ENCODE results near the gene KCNQ1.

The KCNQ1 gene

DNA sequence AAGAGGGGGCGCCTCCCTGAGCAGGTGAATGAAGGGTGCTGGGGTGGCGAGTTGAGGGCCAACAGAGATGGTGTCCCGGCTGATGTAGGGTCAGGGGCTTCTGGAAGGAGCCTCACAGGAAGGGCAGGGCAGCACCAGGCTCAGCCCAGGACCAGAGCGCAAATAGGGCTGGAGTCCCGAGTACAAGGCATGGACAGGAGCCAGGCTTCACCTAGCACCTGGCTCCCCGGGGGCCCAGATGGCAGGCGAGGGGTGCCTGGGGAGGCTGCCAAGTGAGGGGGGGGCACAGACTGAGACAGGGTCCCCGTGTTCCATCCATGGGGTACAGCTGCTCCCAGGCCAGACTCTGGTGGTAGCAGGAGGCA lies 105.8 kb downstream of the KCNQ1 start:
- Histone ChIP-seq H3K9me3 (ENCODE audit: insufficient read depth, low read length) (no peaks in the 10 kb centered on the region), H3K27ac (ENCODE audit: low read depth, low read length) (no peak overlapping the region), H2AFZ (ENCODE audit: low read depth, low read length, severe bottlenecking) (no peak overlapping the region), H3K36me3 (ENCODE audit: low read length) (no peaks in the 10 kb centered on the region), H3K9me2 (replicated peaks; ENCODE audit: insufficient read depth, low read length) (no peaks in the 10 kb centered on the region), H3K79me2 (ENCODE audit: insufficient read depth, low read length) (no peaks in the 10 kb centered on the region), H3K4me3 (ENCODE audit: insufficient read depth, low read length, poor library complexity, severe bottlenecking) (no peak overlapping the region), H3K9ac (ENCODE audit: low read length) (no peak overlapping the region), H3K27me3 (ENCODE audit: low read length) (no peaks in the 10 kb centered on the region), H4K20me1 (ENCODE audit: low read depth, low read length) (no peaks in the 10 kb centered on the region), H3K4me2 (ENCODE audit: low read depth, low read length, poor library complexity, severe bottlenecking) (no peak overlapping the region), H3F3A (ENCODE audit: insufficient read depth) (no peaks in the 10 kb centered on the region)
- no peak for TF ChIP-seq EZH2phosphoT487 (conservative IDR thresholded peaks at IDR 0.05; ENCODE audit: low read length)
- TF ChIP-seq, protein P1, sequence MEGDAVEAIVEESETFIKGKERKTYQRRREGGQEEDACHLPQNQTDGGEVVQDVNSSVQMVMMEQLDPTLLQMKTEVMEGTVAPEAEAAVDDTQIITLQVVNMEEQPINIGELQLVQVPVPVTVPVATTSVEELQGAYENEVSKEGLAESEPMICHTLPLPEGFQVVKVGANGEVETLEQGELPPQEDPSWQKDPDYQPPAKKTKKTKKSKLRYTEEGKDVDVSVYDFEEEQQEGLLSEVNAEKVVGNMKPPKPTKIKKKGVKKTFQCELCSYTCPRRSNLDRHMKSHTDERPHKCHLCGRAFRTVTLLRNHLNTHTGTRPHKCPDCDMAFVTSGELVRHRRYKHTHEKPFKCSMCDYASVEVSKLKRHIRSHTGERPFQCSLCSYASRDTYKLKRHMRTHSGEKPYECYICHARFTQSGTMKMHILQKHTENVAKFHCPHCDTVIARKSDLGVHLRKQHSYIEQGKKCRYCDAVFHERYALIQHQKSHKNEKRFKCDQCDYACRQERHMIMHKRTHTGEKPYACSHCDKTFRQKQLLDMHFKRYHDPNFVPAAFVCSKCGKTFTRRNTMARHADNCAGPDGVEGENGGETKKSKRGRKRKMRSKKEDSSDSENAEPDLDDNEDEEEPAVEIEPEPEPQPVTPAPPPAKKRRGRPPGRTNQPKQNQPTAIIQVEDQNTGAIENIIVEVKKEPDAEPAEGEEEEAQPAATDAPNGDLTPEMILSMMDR (IDR thresholded peaks at IDR 0.05; ENCODE audit: insufficient read depth, low read length, poor library complexity, severe bottlenecking), result no peak

DNA sequence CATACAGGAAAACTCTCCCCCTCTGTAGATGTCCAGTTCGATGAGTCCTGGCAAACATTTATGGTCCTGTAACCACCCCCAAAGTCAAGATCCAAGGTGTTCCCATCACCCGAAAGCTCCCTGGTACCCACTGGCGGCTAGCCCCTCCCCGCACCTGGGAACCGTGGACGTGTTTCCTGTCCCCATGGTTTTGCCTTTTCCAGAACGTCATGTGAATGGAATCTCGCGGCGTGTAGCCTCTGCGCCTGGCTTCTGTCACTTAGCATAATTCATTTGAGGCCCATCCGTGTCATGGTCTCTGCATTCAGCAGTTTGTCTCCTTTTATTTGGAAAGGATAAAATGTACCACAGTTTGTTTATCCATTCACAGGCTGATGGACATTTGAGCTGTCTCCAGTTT lies 106.3 kb downstream of the KCNQ1 start:
- no peak overlapping the region for H3K4me3 ChIP-seq (ENCODE audit: insufficient read depth, low read length, poor library complexity, severe bottlenecking)
- H3K4me2 ChIP-seq (ENCODE audit: low read depth, low read length, poor library complexity, severe bottlenecking), result no peak overlapping the region
- H3K79me2 ChIP-seq (ENCODE audit: insufficient read depth, low read length), result no peaks in the 10 kb centered on the region
- no peaks in the 10 kb centered on the region for H3F3A ChIP-seq (ENCODE audit: insufficient read depth)
- no peak overlapping the region for H3K27ac ChIP-seq (ENCODE audit: low read depth, low read length)
- H3K9ac ChIP-seq (ENCODE audit: low read length), result no peak overlapping the region
- H3K27me3 ChIP-seq (ENCODE audit: low read length), result no peaks in the 10 kb centered on the region
- H2AFZ ChIP-seq (ENCODE audit: low read depth, low read length, severe bottlenecking), result no peak overlapping the region
- no peaks in the 10 kb centered on the region for H3K36me3 ChIP-seq (ENCODE audit: low read length)
- no peaks in the 10 kb centered on the region for H4K20me1 ChIP-seq (ENCODE audit: low read depth, low read length)
- H3K9me2 ChIP-seq (replicated peaks; ENCODE audit: insufficient read depth, low read length), result no peaks in the 10 kb centered on the region
- TF ChIP-seq, protein P1 (IDR thresholded peaks at IDR 0.05; ENCODE audit: insufficient read depth, low read length, poor library complexity, severe bottlenecking), result no peak
- TF ChIP-seq EZH2phosphoT487 (conservative IDR thresholded peaks at IDR 0.05; ENCODE audit: low read length), result no peak
- H3K9me3 ChIP-seq (ENCODE audit: insufficient read depth, low read length), result no peaks in the 10 kb centered on the region

DNA sequence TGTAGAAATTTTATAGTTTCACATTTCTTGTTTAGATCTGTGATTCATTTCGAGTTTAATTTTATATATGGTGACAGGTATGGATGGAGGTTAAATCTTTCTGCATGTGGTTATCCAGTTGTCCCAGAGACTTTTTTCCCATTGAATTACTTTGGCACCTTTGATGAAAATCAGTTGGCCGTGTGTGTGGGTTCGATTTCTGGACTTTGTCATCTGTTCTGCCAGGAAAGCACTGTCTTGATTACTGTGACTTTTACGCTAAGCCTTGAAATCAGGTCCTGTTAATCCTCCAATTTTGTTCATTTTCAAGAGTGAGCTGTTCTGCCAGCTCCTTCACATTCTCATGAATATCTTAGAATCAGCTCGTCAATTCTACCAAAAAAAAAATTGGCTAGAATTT lies 107.4 kb downstream of the KCNQ1 start:
- Histone ChIP-seq H3K4me2 (ENCODE audit: low read depth, low read length, poor library complexity, severe bottlenecking) (no peak overlapping the region), H3K9me2 (replicated peaks; ENCODE audit: insufficient read depth, low read length) (no peaks in the 10 kb centered on the region), H3K4me3 (ENCODE audit: insufficient read depth, low read length, poor library complexity, severe bottlenecking) (no peak overlapping the region), H3K27me3 (ENCODE audit: low read length) (no peaks in the 10 kb centered on the region), H4K20me1 (ENCODE audit: low read depth, low read length) (no peaks in the 10 kb centered on the region), H3K79me2 (ENCODE audit: insufficient read depth, low read length) (no peaks in the 10 kb centered on the region), H3K27ac (ENCODE audit: low read depth, low read length) (no peak overlapping the region), H2AFZ (ENCODE audit: low read depth, low read length, severe bottlenecking) (no peak overlapping the region), H3K36me3 (ENCODE audit: low read length) (no peaks in the 10 kb centered on the region), H3K9ac (ENCODE audit: low read length) (no peak overlapping the region), H3K9me3 (ENCODE audit: insufficient read depth, low read length) (no peaks in the 10 kb centered on the region), H3F3A (ENCODE audit: insufficient read depth) (no peaks in the 10 kb centered on the region)
- TF ChIP-seq, protein P1 (IDR thresholded peaks at IDR 0.05; ENCODE audit: insufficient read depth, low read length, poor library complexity, severe bottlenecking), result no peak
- no peak for TF ChIP-seq EZH2phosphoT487 (conservative IDR thresholded peaks at IDR 0.05; ENCODE audit: low read length)

DNA sequence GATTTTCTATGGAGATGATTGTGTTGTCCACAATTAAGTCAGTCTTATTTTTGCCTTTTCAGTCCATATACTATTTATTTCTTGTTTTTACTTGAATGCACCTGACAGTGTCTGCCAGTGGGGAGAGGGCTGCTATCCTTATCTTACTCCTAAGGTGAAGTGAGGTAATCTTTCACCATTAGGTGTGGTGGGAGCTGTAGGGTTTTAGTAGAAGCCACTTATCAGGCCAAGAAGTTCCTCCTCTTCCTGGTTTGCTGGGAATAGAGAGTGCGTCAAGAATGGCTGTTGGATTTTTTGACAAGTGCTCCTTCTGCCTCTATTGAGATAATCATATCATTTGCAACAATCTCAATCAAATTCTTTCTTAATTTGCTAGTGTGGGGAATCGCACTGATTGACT lies 108.4 kb downstream of the KCNQ1 start:
- Histone ChIP-seq H3K4me2 (ENCODE audit: low read depth, low read length, poor library complexity, severe bottlenecking) (no peak overlapping the region), H3F3A (ENCODE audit: insufficient read depth) (no peaks in the 10 kb centered on the region), H3K9me3 (ENCODE audit: insufficient read depth, low read length) (no peaks in the 10 kb centered on the region), H2AFZ (ENCODE audit: low read depth, low read length, severe bottlenecking) (no peak overlapping the region), H4K20me1 (ENCODE audit: low read depth, low read length) (no peaks in the 10 kb centered on the region), H3K36me3 (ENCODE audit: low read length) (no peaks in the 10 kb centered on the region), H3K27ac (ENCODE audit: low read depth, low read length) (no peak overlapping the region), H3K79me2 (ENCODE audit: insufficient read depth, low read length) (no peaks in the 10 kb centered on the region), H3K27me3 (ENCODE audit: low read length) (no peaks in the 10 kb centered on the region), H3K9ac (ENCODE audit: low read length) (no peak overlapping the region), H3K4me3 (ENCODE audit: insufficient read depth, low read length, poor library complexity, severe bottlenecking) (no peak overlapping the region), H3K9me2 (replicated peaks; ENCODE audit: insufficient read depth, low read length) (no peaks in the 10 kb centered on the region)
- TF ChIP-seq, protein P1 (IDR thresholded peaks at IDR 0.05; ENCODE audit: insufficient read depth, low read length, poor library complexity, severe bottlenecking), result no peak
- no peak for TF ChIP-seq EZH2phosphoT487 (conservative IDR thresholded peaks at IDR 0.05; ENCODE audit: low read length)
